GM18517 (cell line): Measurements from ENCODE around the gene TENM4.

Experiments
- ATAC-seq: cut with Tn5 transposase; IDR thresholded peaks from one replicate; pipeline ENCODE4 v1.9.1; 2021; ENCODE audit warnings: mild to moderate bottlenecking, moderate library complexity; ENCODE audit not compliant: unreplicated experiment

Gene TENM4

GRCh38 chr11:79068356-79068755, 372.5 kb downstream of the TENM4 start:
- no peak for ATAC-seq

GRCh38 chr11:79067352-79067679, 373.5 kb downstream of the TENM4 start:
- no peak for ATAC-seq

- ATAC-seq = no peak
Measured at GRCh38 chr11:79066456-79067351, 374.1 kb downstream of the TENM4 start.

GRCh38 chr11:79062814-79063762, 377.7 kb downstream of the TENM4 start:
- no peak for ATAC-seq

GRCh38 chr11:79060081-79060953, 380.5 kb downstream of the TENM4 start:
- ATAC-seq = no peak

- no peak for ATAC-seq
Measured at GRCh38 chr11:79059141-79059540, 381.7 kb downstream of the TENM4 start.

GRCh38 chr11:79055856-79056631, 384.8 kb downstream of the TENM4 start:
- ATAC-seq = no peak

- no peak for ATAC-seq
Measured at GRCh38 chr11:79054636-79055035, 386.2 kb downstream of the TENM4 start.

- ATAC-seq = no peak
Measured at GRCh38 chr11:79052544-79052943, 388.3 kb downstream of the TENM4 start.

- no peak for ATAC-seq
Measured at GRCh38 chr11:79050786-79051185, 390.0 kb downstream of the TENM4 start.

- ATAC-seq = no peak
Measured at GRCh38 chr11:79049741-79050179, 391.1 kb downstream of the TENM4 start.

GRCh38 chr11:79047980-79048379, 392.9 kb downstream of the TENM4 start:
- ATAC-seq = no peak

- no peak for ATAC-seq
Measured at GRCh38 chr11:79047321-79047720, 393.5 kb downstream of the TENM4 start.

- no peak for ATAC-seq
Measured at GRCh38 chr11:79046366-79046765, 394.5 kb downstream of the TENM4 start.

GRCh38 chr11:79045800-79046304, 395.0 kb downstream of the TENM4 start:
- no peak for ATAC-seq

- ATAC-seq = no peak
Measured at GRCh38 chr11:79045018-79045799, 395.6 kb downstream of the TENM4 start.

- no peak for ATAC-seq
Measured at GRCh38 chr11:79044201-79044600, 396.6 kb downstream of the TENM4 start.

GRCh38 chr11:79043726-79044125, 397.1 kb downstream of the TENM4 start:
- no peak for ATAC-seq

- no peak for ATAC-seq
Measured at GRCh38 chr11:79042824-79043223, 398.0 kb downstream of the TENM4 start.
